Stimulated activated naive B cell treated with anti-CD40 and anti-IgM and Interleukin-4, amounts not matched to agents 10 μg/mL and 1 μg/mL and 100 μg/mL, for 72 hours (primary cell): ENCODE measurements around the gene GANAB.
"Not testable (repeated sequence)": the region's sequence is repeated elsewhere in the genome, so short reads cannot be mapped to it uniquely, and the experiment has no call there.

Experiments
- ATAC-seq, 2 donors: fragments of 150-1000 bp; cut with Tn5 transposase; replicated peaks; 2 replicates each; pipeline ENCODE4 v1.10.0; 2021; ENCODE audit warnings: moderate library complexity in 1 of 2
- DNase-seq: peaks from one replicate; pipeline ENCODE4 v3.0.0; 2021
- H3K27ac Mint-ChIP-seq: one replicate; pipeline ENCODE4 v1.8.0; 2022; ENCODE audit warnings: mild to moderate bottlenecking, mixed read lengths
- H3K27me3 Mint-ChIP-seq, 2 donors: one replicate each; pipeline ENCODE4 v1.8.0; 2022; ENCODE audit warnings: mixed read lengths in 2 of 2
- H3K36me3 Mint-ChIP-seq, 2 donors: one replicate each; pipeline ENCODE4 v1.8.0; 2022; ENCODE audit warnings: mixed read lengths in 2 of 2, mild to moderate bottlenecking in 1 of 2
- H3K4me1 Mint-ChIP-seq, 2 donors: one replicate each; pipeline ENCODE4 v1.8.0; 2022; ENCODE audit warnings: mixed read lengths in 2 of 2, mild to moderate bottlenecking in 1 of 2
- H3K4me3 Mint-ChIP-seq, 2 donors: one replicate each; pipeline ENCODE4 v1.8.0; 2022; ENCODE audit warnings: mild to moderate bottlenecking in 2 of 2, mixed read lengths in 2 of 2, moderate library complexity in 1 of 2
- H3K9me3 Mint-ChIP-seq, 2 donors: one replicate each; pipeline ENCODE4 v1.8.0; 2022; ENCODE audit warnings: mixed read lengths in 2 of 2, mild to moderate bottlenecking in 1 of 2

Gene GANAB

GRCh38 chr11:62645946-62646824, at the start of gene GANAB:
GANAB (minus strand) TSS chr11:62646613; CDS start chr11:62646599, 14 bp downstream.
- ATAC-seq (peak; percentile 98 to 99), DNase-seq (peak; percentile 96)
- peak within 1 kb of the TSS; percentile 97 for H3K27ac Mint-ChIP-seq
- peaks cover 22 to 23% of the 10 kb centered on the region in 2 donors for H3K36me3 Mint-ChIP-seq
- peaks cover 16 to 52% of the 10 kb centered on the region in 2 donors for H3K4me1 Mint-ChIP-seq
- no peaks in the 10 kb centered on the region for H3K9me3 Mint-ChIP-seq
- peak within 1 kb of the TSS; percentile 94 to 100 for H3K4me3 Mint-ChIP-seq
- no peaks in the 10 kb centered on the region for H3K27me3 Mint-ChIP-seq

GRCh38 chr11:62694455-62695167, 48.2 kb upstream of the GANAB start:
- peak; percentile 53 for DNase-seq
- Mint-ChIP-seq H3K27me3 (no peaks in the 10 kb centered on the region), H3K4me3 (no peak overlapping the region), H3K36me3 (peaks cover 38 to 39% of the 10 kb centered on the region in 2 donors), H3K27ac (peak overlapping the region; percentile 56), H3K4me1 (peaks cover 6 to 8% of the 10 kb centered on the region in 2 donors), H3K9me3 (no peaks in the 10 kb centered on the region)
- ATAC-seq: peak; percentile 84 to 93

GRCh38 chr11:62693624-62694023, 47.2 kb upstream of the GANAB start:
- not testable (repeated sequence) for H3K9me3 Mint-ChIP-seq, H3K27me3 Mint-ChIP-seq, H3K27ac Mint-ChIP-seq, H3K4me3 Mint-ChIP-seq, DNase-seq, ATAC-seq, H3K4me1 Mint-ChIP-seq
- H3K36me3 Mint-ChIP-seq: peaks cover 41 to 43% of the 10 kb centered on the region in 2 donors

- Mint-ChIP-seq H3K36me3 (peaks cover 31 to 34% of the 10 kb centered on the region in 2 donors), H3K27ac (no peak within 1 kb of the TSS), H3K4me1 (peaks cover under 1 to 3% of the 10 kb centered on the region in 2 donors), H3K4me3 (no peak within 1 kb of the TSS), H3K27me3 (peaks cover 4 to 23% of the 10 kb centered on the region in 2 donors), H3K9me3 (no peaks in the 10 kb centered on the region)
- ATAC-seq (no peak), DNase-seq (no peak)
Measured at GRCh38 chr11:62689421-62690183, 43.2 kb upstream of the GANAB start, which contains the start of gene LRRN4CL. LRRN4CL (minus strand) TSS chr11:62689530; CDS start chr11:62688508, 1,022 bp downstream.

GRCh38 chr11:62688491-62688890, 42.1 kb upstream of the GANAB start:
- no peak overlapping the region for H3K4me3 Mint-ChIP-seq
- H3K27me3 Mint-ChIP-seq: peaks cover 4 to 23% of the 10 kb centered on the region in 2 donors
- no peaks in the 10 kb centered on the region for H3K4me1 Mint-ChIP-seq
- H3K9me3 Mint-ChIP-seq: no peaks in the 10 kb centered on the region
- ATAC-seq (no peak), DNase-seq (no peak)
- H3K36me3 Mint-ChIP-seq: peaks cover 29 to 31% of the 10 kb centered on the region in 2 donors
- H3K27ac Mint-ChIP-seq: no peak overlapping the region

GRCh38 chr11:62687508-62688396, 41.3 kb upstream of the GANAB start:
- ATAC-seq: peak; percentile 27 to 34
- peak overlapping the region in 1 of 2 donors; percentile 32 for H3K4me3 Mint-ChIP-seq

GRCh38 chr11:62682518-62682917, 36.1 kb upstream of the GANAB start:
- Mint-ChIP-seq H3K9me3 (no peaks in the 10 kb centered on the region), H3K4me1 (peaks cover 18 to 25% of the 10 kb centered on the region in 2 donors), H3K4me3 (no peak overlapping the region), H3K27ac (no peak overlapping the region), H3K27me3 (peaks cover 0 to 4% of the 10 kb centered on the region in 2 donors), H3K36me3 (peaks cover 11 to 12% of the 10 kb centered on the region in 2 donors)
- ATAC-seq (no peak), DNase-seq (no peak)

More at GRCh38 chr11:62687508-62688396, 41.3 kb upstream of the GANAB start:
- H3K36me3 Mint-ChIP-seq: peaks cover 25 to 29% of the 10 kb centered on the region in 2 donors
- H3K27me3 Mint-ChIP-seq: peaks cover 4 to 23% of the 10 kb centered on the region in 2 donors
- no peak for DNase-seq
- no peaks in the 10 kb centered on the region for H3K9me3 Mint-ChIP-seq
- no peaks in the 10 kb centered on the region for H3K4me1 Mint-ChIP-seq
- no peak overlapping the region for H3K27ac Mint-ChIP-seq

- Mint-ChIP-seq H3K4me3 (peak overlapping the region; percentile 19 to 32), H3K27me3 (no peaks in the 10 kb centered on the region), H3K36me3 (peaks cover 19 to 26% of the 10 kb centered on the region in 2 donors), H3K27ac (peak overlapping the region; percentile 25), H3K9me3 (no peaks in the 10 kb centered on the region), H3K4me1 (peaks cover 23 to 36% of the 10 kb centered on the region in 2 donors)
- ATAC-seq: peak; percentile 75 to 77
- peak; percentile 26 for DNase-seq
Measured at GRCh38 chr11:62680825-62681240, 34.4 kb upstream of the GANAB start.

- peak; percentile 88 to 89 for ATAC-seq
- Mint-ChIP-seq H3K4me3 (peak within 1 kb of the TSS; percentile 90 to 96), H3K36me3 (peaks cover 23 to 31% of the 10 kb centered on the region in 2 donors), H3K9me3 (no peaks in the 10 kb centered on the region), H3K4me1 (peaks cover 25 to 37% of the 10 kb centered on the region in 2 donors), H3K27ac (peak within 1 kb of the TSS; percentile 98), H3K27me3 (no peaks in the 10 kb centered on the region)
- peak; percentile 87 for DNase-seq
Measured at GRCh38 chr11:62678770-62679696, 32.6 kb upstream of the GANAB start, which contains the start of gene UBXN1. UBXN1 (minus strand) TSS chr11:62679073; CDS start chr11:62678923, 150 bp downstream.

GRCh38 chr11:62678433-62678769, 32.0 kb upstream of the GANAB start:
- Mint-ChIP-seq H3K9me3 (no peaks in the 10 kb centered on the region), H3K27me3 (no peaks in the 10 kb centered on the region), H3K27ac (peak overlapping the region; percentile 98), H3K4me3 (peak overlapping the region; percentile 90 to 96), H3K4me1 (peaks cover 28 to 42% of the 10 kb centered on the region in 2 donors), H3K36me3 (peaks cover 25 to 34% of the 10 kb centered on the region in 2 donors)
- DNase-seq (no peak), ATAC-seq (no peak)

GRCh38 chr11:62677714-62678113, 31.3 kb upstream of the GANAB start:
- ATAC-seq (no peak), DNase-seq (no peak)
- peaks cover 28 to 46% of the 10 kb centered on the region in 2 donors for H3K4me1 Mint-ChIP-seq
- H3K27me3 Mint-ChIP-seq: no peaks in the 10 kb centered on the region
- peak overlapping the region; percentile 90 to 96 for H3K4me3 Mint-ChIP-seq
- H3K36me3 Mint-ChIP-seq: peaks cover 25 to 34% of the 10 kb centered on the region in 2 donors
- H3K27ac Mint-ChIP-seq: peak overlapping the region; percentile 98
- no peaks in the 10 kb centered on the region for H3K9me3 Mint-ChIP-seq

- Mint-ChIP-seq H3K27ac (peak overlapping the region; percentile 25), H3K4me1 (peaks cover 29 to 51% of the 10 kb centered on the region in 2 donors), H3K27me3 (no peaks in the 10 kb centered on the region), H3K36me3 (peaks cover 26 to 36% of the 10 kb centered on the region in 2 donors), H3K4me3 (peak overlapping the region; percentile 49 to 96), H3K9me3 (no peaks in the 10 kb centered on the region)
- ATAC-seq (no peak), DNase-seq (no peak)
Measured at GRCh38 chr11:62677156-62677555, 30.7 kb upstream of the GANAB start.
